OCI-LY1 (cell line): ENCODE measurements around the gene TMEM79.

Experiments used
- H2AFZ ChIP-seq: fragments of 200-600 bp; sonication (generic), shearing (Covaris generic); 2 replicates; pipeline ENCODE4 v1.6.0; 2014; ENCODE audit warnings: antibody characterized with exemption, mild to moderate bottlenecking, low read length
- H3F3A ChIP-seq: fragments of 200-600 bp; sonication (generic), shearing (Covaris generic); 2 replicates; pipeline ENCODE4 v1.6.0; 2014; ENCODE audit warnings: mild to moderate bottlenecking, antibody characterized with exemption, low read length, moderate library complexity; ENCODE audit not compliant: insufficient read depth
- H3K27ac ChIP-seq: fragments of 200-600 bp; sonication (generic); 2 replicates; pipeline ENCODE4 v1.5.1; 2014; ENCODE audit warnings: low read length, mixed run types, mild to moderate bottlenecking, low read depth; ENCODE audit not compliant: poor library complexity, severe bottlenecking
- H3K27me3 ChIP-seq: fragments of 200-600 bp; sonication (generic); 2 replicates; pipeline ENCODE4 v1.6.0; 2014; ENCODE audit warnings: antibody characterized with exemption, mild to moderate bottlenecking, low read length, moderate library complexity; ENCODE audit not compliant: insufficient read depth
- H3K36me3 ChIP-seq: fragments of 200-600 bp; sonication (generic); 2 replicates; pipeline ENCODE4 v1.6.1; 2014; ENCODE audit warnings: mild to moderate bottlenecking, antibody characterized with exemption, low read length, moderate library complexity, mixed read lengths; ENCODE audit not compliant: insufficient read depth
- H3K4me1 ChIP-seq: fragments of 200-600 bp; sonication (generic); 2 replicates; pipeline ENCODE4 v1.5.1; 2014; ENCODE audit warnings: mild to moderate bottlenecking, low read length, moderate library complexity; ENCODE audit not compliant: insufficient read depth, severe bottlenecking
- H3K4me2 ChIP-seq: fragments of 200-600 bp; sonication (generic), shearing (Covaris generic); 2 replicates; pipeline ENCODE4 v1.6.1; 2014; ENCODE audit warnings: low read length
- H3K4me3 ChIP-seq: fragments of 200-600 bp; sonication (generic); 2 replicates; pipeline ENCODE4 v1.5.1; 2014; ENCODE audit warnings: low read length, low read depth, mild to moderate bottlenecking, mixed read lengths; ENCODE audit not compliant: poor library complexity, severe bottlenecking
- H3K79me2 ChIP-seq: fragments of 200-600 bp; shearing (Covaris generic); 2 replicates; pipeline ENCODE4 v1.6.1; 2016; ENCODE audit warnings: mixed run types, low read length, mixed read lengths; ENCODE audit not compliant: insufficient read depth
- H3K9ac ChIP-seq: fragments of 200-600 bp; sonication (generic), shearing (Covaris generic); 2 replicates; pipeline ENCODE4 v1.6.1; 2014; ENCODE audit warnings: mild to moderate bottlenecking, low read length, mixed read lengths
- H3K9me2 ChIP-seq: fragments of 200-600 bp; sonication (generic), shearing (Covaris generic); 2 replicates; pipeline ENCODE4 v1.6.1; 2014; ENCODE audit warnings: low read depth, mild to moderate bottlenecking, low read length, mixed read lengths
- H3K9me3 ChIP-seq: fragments of 200-600 bp; shearing (Covaris generic); 2 replicates; pipeline ENCODE4 v1.6.1; 2014; ENCODE audit warnings: low read length, mixed read lengths
- H4K20me1 ChIP-seq: fragments of 200-600 bp; sonication (generic), shearing (Covaris generic); 2 replicates; pipeline ENCODE4 v1.6.0; 2016; ENCODE audit warnings: mild to moderate bottlenecking, low read length; ENCODE audit not compliant: insufficient read depth
- CTCF ChIP-seq: fragments of 200-600 bp; sonication (generic), shearing (Covaris generic); IDR thresholded peaks from 2 replicates; pipeline ENCODE4 v1.5.1; 2017; ENCODE audit warnings: mild to moderate bottlenecking, antibody characterized with exemption, low read length, moderate library complexity, mixed read lengths
- EZH2 ChIP-seq: fragments of 200-600 bp; sonication (generic), shearing (Covaris generic); IDR thresholded peaks from 2 replicates; pipeline ENCODE4 v1.8.0; 2017; ENCODE audit warnings: borderline replicate concordance, mixed run types, mild to moderate bottlenecking, antibody characterized with exemption, low read length, moderate library complexity, mixed read lengths

The TMEM79 gene

GRCh38 chr1:156282479-156283222, 1.5 kb upstream of the TMEM79 start, which contains the start of gene SMG5:
SMG5 (minus strand) TSS chr1:156282825; CDS start chr1:156282680, 145 bp downstream.
- Histone ChIP-seq H3K9ac (peak within 1 kb of the TSS; percentile 98), H3K27me3 (no peaks in the 10 kb centered on the region), H3K4me1 (peaks cover 29% of the 10 kb centered on the region), H3K9me2 (no peaks in the 10 kb centered on the region), H3K79me2 (peaks cover 37% of the 10 kb centered on the region), H3K27ac (peak within 1 kb of the TSS; percentile 79), H3K4me3 (peak within 1 kb of the TSS; percentile 95), H3K4me2 (peak within 1 kb of the TSS; percentile 97), H4K20me1 (no peaks in the 10 kb centered on the region), H3K9me3 (no peaks in the 10 kb centered on the region), H3F3A (no peaks in the 10 kb centered on the region), H3K36me3 (peaks cover 29% of the 10 kb centered on the region), H2AFZ (peak within 1 kb of the TSS; percentile 51; the same call in 1 of the 2 replicates)
- TF ChIP-seq CTCF = no peak
- no peak for TF ChIP-seq EZH2

GRCh38 chr1:156283521-156283920, 604 bp upstream of the TMEM79 start:
- peak overlapping the region; percentile 97 for H3K4me2 ChIP-seq
- no peaks in the 10 kb centered on the region for H3K27me3 ChIP-seq
- H3K9me2 ChIP-seq = no peaks in the 10 kb centered on the region
- no peaks in the 10 kb centered on the region for H3K9me3 ChIP-seq
- peaks cover 21% of the 10 kb centered on the region for H3K36me3 ChIP-seq
- H3K9ac ChIP-seq = peak overlapping the region; percentile 98
- peaks cover 29% of the 10 kb centered on the region for H3K4me1 ChIP-seq
- peak overlapping the region; percentile 53 for H3K27ac ChIP-seq
- H2AFZ ChIP-seq = no peak overlapping the region
- H3K4me3 ChIP-seq = peak overlapping the region; percentile 95
- no peaks in the 10 kb centered on the region for H3F3A ChIP-seq
- H4K20me1 ChIP-seq = no peaks in the 10 kb centered on the region
- H3K79me2 ChIP-seq = peaks cover 37% of the 10 kb centered on the region
- TF ChIP-seq EZH2 = no peak
- TF ChIP-seq CTCF = no peak

GRCh38 chr1:156284757-156285156, 632 bp downstream of the TMEM79 start:
- Histone ChIP-seq H3K27me3 (no peaks in the 10 kb centered on the region), H3K79me2 (peaks cover 31% of the 10 kb centered on the region), H2AFZ (no peak overlapping the region), H3K36me3 (peaks cover 9% of the 10 kb centered on the region; the same call in 1 of the 2 replicates), H3K9me3 (no peaks in the 10 kb centered on the region), H3K4me1 (peaks cover 29% of the 10 kb centered on the region), H3K9ac (no peak overlapping the region), H3K4me2 (no peak overlapping the region), H3K9me2 (no peaks in the 10 kb centered on the region), H3K4me3 (no peak overlapping the region), H3F3A (no peaks in the 10 kb centered on the region), H3K27ac (no peak overlapping the region), H4K20me1 (no peaks in the 10 kb centered on the region)
- no peak for TF ChIP-seq CTCF
- TF ChIP-seq EZH2 = no peak
